Measurements from ENCODE around the gene FARS2.
A peak's percentile ranks its signal among the peaks of the same experiment; 100 is the strongest.
"Not testable (repeated sequence)": the region's sequence is repeated elsewhere in the genome, so short reads cannot be mapped to it uniquely, and the experiment has no call there.

FARS2 gene

DNA sequence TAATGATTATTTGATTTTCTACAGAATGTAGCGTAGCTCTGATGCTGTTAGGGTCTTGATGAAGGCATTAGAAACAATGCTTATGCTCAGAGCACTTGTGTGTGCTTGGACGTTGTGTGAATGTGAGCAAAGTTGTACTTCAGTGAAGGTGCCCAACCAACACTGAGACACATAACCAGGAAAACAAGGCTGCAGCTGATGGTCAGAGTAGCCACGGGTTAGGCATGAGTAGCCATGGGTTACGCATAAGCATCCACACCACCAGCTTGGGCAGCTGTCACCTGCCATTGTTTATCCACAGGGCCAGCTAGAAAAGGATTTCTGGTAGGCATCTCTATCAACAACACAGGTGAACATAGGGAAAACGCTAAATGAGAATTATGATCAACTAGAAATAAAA is 418.8 kb downstream of the FARS2 start:
- FAIRE-seq, result no peak

DNA sequence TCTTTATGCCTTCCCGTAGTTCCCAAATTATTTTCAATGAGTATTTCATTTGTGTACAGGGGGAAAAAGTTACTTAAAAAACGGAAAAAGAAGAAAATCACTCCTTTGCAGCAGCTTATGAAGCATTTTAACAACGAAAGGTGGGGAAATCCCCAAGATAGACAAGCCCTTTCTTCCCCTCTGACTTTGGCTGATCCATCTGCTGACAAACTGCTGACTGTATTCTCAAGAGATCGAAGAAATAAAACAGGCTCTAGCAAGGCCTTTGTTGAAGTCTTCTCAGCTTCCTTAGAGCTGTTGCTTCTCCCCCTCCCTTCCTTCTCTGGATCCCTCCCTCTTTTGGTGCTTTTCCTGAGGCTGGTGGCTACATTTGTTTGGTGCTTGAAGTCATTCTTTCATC is 420.2 kb downstream of the FARS2 start:
- FAIRE-seq (no peak), DNase-seq (ENCODE audit: insufficient read length, low spot score) (no peak)
- no peak for TF ChIP-seq POLR2A (IDR thresholded peaks at IDR 0.05; ENCODE audit: low read depth, low read length)

More for the DNA sequence above, 418.8 kb downstream of the FARS2 start:
- no peak for TF ChIP-seq POLR2A (IDR thresholded peaks at IDR 0.05; ENCODE audit: low read depth, low read length)
- DNase-seq (ENCODE audit: insufficient read length, low spot score), result no peak

GRCh38 chr6:5682530-5682929 is 421.2 kb downstream of the FARS2 start:
- DNase-seq (ENCODE audit: insufficient read length, low spot score), result no peak
- no peak for TF ChIP-seq POLR2A (IDR thresholded peaks at IDR 0.05; ENCODE audit: low read depth, low read length)
- no peak for FAIRE-seq

- DNase-seq (ENCODE audit: insufficient read length, low spot score); FAIRE-seq: not testable (repeated sequence)
Observed at GRCh38 chr6:5683747-5684146, 422.4 kb downstream of the FARS2 start.

DNA sequence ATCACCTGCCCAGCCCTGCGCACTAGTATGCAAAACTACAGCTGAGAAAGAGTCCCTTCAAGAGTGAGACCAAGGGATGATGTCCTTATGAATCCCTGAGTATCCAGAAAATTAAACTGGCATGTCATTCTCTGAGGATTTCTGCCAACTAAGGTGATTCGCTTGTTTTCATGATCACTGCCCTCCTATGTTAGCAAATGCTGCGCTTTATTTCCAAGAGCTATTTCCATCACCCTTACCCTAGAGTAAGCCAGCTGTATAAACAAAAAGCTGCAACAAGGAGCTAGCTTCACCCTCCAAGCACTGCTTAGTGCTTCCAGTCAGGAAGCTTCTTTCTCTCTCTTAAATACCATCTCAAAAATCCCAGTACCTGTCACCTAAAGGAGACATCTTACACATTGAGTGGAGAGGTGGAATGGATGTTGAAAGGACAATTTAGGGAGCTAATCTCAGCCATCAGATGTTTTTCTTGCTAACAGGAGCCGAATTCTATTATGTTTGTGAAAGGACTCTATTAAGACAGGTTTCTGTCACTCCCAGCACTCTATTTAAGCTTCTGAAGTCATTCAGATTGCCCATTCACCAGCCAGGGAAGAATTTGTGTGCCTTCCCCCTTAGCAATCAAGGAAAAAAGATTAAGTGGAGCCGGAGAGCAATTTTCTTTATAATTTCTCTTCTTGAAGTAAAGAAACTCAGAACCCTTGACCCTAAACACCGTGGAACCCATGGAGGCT is 423.2 kb downstream of the FARS2 start:
- DNase-seq (ENCODE audit: insufficient read length, low spot score), result no peak
- peak; percentile 15 for FAIRE-seq
- TF ChIP-seq POLR2A (IDR thresholded peaks at IDR 0.05; ENCODE audit: low read depth, low read length), result no peak

GRCh38 chr6:5693225-5694145 is 432.2 kb downstream of the FARS2 start:
- no peak for TF ChIP-seq POLR2A (IDR thresholded peaks at IDR 0.05; ENCODE audit: low read depth, low read length)
- no peak for FAIRE-seq
- DNase-seq (ENCODE audit: insufficient read length, low spot score), result no peak

GRCh38 chr6:5695260-5696245 is 434.2 kb downstream of the FARS2 start:
- TF ChIP-seq POLR2A (IDR thresholded peaks at IDR 0.05; ENCODE audit: low read depth, low read length), result no peak
- no peak for FAIRE-seq
- no peak for DNase-seq (ENCODE audit: insufficient read length, low spot score)

- no peak for TF ChIP-seq POLR2A (IDR thresholded peaks at IDR 0.05; ENCODE audit: low read depth, low read length)
- DNase-seq (ENCODE audit: insufficient read length, low spot score) (no peak), FAIRE-seq (no peak)
Observed at GRCh38 chr6:5697508-5697907, 436.2 kb downstream of the FARS2 start.

GRCh38 chr6:5698318-5698717 is 437.0 kb downstream of the FARS2 start:
- DNase-seq (ENCODE audit: insufficient read length, low spot score) (no peak), FAIRE-seq (no peak)
- no peak for TF ChIP-seq POLR2A (IDR thresholded peaks at IDR 0.05; ENCODE audit: low read depth, low read length)

DNA sequence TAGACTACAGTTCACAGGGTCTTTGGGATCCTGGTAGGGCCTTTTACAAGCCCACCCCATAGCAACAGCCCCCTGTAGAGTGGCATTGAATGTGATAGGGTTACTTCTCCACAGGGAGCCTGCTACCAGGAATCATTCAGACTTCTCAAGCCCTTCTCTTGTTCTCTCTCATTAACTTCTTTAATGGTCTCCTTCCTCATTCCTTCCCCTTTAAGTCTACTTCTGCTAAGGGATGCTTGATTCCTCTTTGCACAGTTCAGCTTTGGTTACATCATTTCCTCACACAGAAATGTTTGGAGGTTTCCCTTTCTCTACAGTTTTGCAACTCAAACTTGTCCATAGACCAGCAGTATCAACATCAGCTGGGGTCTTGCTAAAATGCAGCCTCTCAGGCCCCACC is 437.8 kb downstream of the FARS2 start:
- FAIRE-seq; DNase-seq (ENCODE audit: insufficient read length, low spot score): not testable (repeated sequence)

DNA sequence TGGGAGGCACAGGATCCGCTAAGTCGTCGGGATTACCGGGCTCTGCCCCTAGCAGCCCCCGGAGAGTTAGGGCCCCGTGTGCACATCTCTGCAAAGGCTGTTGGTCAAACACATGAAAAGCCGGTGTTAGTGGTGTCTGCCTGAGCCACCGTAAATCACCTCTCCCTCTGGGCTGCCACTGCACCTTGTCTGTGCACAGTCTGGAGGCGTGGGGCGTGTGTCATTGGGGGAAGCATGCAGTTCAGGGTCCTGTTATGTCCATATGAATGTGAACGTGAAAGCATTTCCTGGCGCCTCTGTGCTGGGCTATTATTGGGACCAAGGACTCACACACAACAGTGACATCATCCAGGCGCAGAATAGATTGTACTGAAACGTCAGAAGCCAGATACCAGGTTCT is 439.9 kb downstream of the FARS2 start:
- TF ChIP-seq POLR2A (IDR thresholded peaks at IDR 0.05; ENCODE audit: low read depth, low read length), result no peak
- FAIRE-seq, result no peak
- DNase-seq (ENCODE audit: insufficient read length, low spot score), result no peak

DNA sequence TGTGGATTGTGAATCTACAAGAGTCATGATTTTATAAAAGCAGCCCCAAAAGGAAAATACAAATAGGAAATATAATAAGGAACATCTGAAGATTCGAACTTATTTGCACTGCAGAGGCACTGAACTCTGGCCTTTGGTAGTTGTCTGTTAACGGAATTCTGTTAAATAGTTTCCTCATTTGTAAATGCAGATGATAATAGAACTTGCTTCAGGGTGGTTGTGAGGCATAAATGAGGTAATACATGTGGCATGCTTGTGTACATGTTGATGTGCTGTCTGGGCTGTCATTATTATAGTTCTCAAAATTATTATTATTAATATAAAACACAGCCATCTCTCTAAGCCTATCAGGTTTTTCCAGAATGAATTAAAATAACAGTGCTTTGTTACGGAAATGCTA is 443.4 kb downstream of the FARS2 start:
- FAIRE-seq (no peak), DNase-seq (ENCODE audit: insufficient read length, low spot score) (no peak)
- no peak for TF ChIP-seq POLR2A (IDR thresholded peaks at IDR 0.05; ENCODE audit: low read depth, low read length)

DNA sequence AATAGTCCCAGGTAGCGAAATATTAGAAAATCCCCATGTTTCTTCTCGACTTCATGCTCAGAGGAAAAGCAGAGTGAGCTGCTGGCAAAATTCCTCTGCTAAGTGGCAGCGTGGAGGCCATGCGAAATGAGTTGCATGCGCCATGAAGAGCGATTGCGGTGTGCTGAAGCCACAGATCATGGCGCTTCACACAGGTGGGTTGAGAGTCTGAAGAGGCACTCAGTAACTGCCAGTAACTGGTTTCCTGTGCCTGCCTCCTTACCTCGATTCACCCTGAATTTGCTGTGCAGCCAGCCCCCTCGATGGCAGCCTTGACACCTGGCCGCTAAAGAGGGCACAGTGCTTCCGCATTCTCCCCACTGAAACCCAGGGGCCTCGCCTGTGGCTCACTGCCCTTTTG is 443.9 kb downstream of the FARS2 start:
- no peak for DNase-seq (ENCODE audit: insufficient read length, low spot score)
- TF ChIP-seq POLR2A (IDR thresholded peaks at IDR 0.05; ENCODE audit: low read depth, low read length), result no peak
- FAIRE-seq, result no peak
